Measurements from ENCODE around the gene KRT71.

- TF ChIP-seq CTCF (IDR thresholded peaks at IDR 0.05): no peak
- TF ChIP-seq EZH2 (IDR thresholded peaks at IDR 0.05): no peak
Observed at GRCh38 chr12:52600475-52600874, 47.5 kb upstream of the KRT71 start.

Measured in neural progenitor cell (in vitro differentiated cells).